Keratinocyte (primary cell): ENCODE data around the gene HCN1. TPM values are rescaled to one million over a fixed set of nuclear protein-coding genes. Genes with fewer than 3 reads are reported as not detected.

Experiments
- DNase-seq: peaks from one replicate; pipeline ENCODE4 v3.0.0-alpha.2; 2011; ENCODE audit warnings: low read depth, missing footprints, low spot score
- FAIRE-seq: peaks from 2 replicates; lab custom pipeline; 2011; peaks lifted over from hg19 to GRCh38; lab: Jason Lieb, UNC
- H2AFZ ChIP-seq: 2 replicates; pipeline ENCODE4 v1.6.0; 2012; ENCODE audit warnings: low read length, control low read depth, inconsistent platforms; ENCODE audit not compliant: control insufficient read depth
- H3K27ac ChIP-seq: 2 replicates; pipeline ENCODE4 v1.5.1; 2011; ENCODE audit warnings: low read length; ENCODE audit not compliant: control insufficient read depth, insufficient read depth
- H3K27me3 ChIP-seq: 3 replicates; pipeline ENCODE4 v1.6.0; 2011; ENCODE audit warnings: low read length; ENCODE audit not compliant: control insufficient read depth, insufficient read depth; ENCODE audit errors: extremely low read depth
- H3K36me3 ChIP-seq, 2 experiments: 2 replicates in 1 of 2; 3 replicates in 1 of 2; pipeline ENCODE4 v1.5.1; 2011; ENCODE audit warnings: low read length in 2 of 2, mild to moderate bottlenecking in 1 of 2; ENCODE audit not compliant: control insufficient read depth in 2 of 2, insufficient read depth in 2 of 2; ENCODE audit errors: extremely low read depth in 1 of 2
- H3K4me1 ChIP-seq: 3 replicates; pipeline ENCODE4 v1.5.1; 2011; ENCODE audit warnings: low read length; ENCODE audit not compliant: control insufficient read depth, insufficient read depth; ENCODE audit errors: extremely low read depth
- H3K4me2 ChIP-seq: 3 replicates; pipeline ENCODE4 v1.6.0; 2011; ENCODE audit warnings: low read depth, low read length; ENCODE audit not compliant: control insufficient read depth, insufficient read depth; ENCODE audit errors: extremely low read depth
- H3K4me3 ChIP-seq, 3 experiments: fragments of 200-600 bp in 1 of 3; sonication (generic) in 1 of 3; 2 replicates in 2 of 3; 3 replicates in 1 of 3; pipeline ENCODE4 v1.5.1; 2011 to 2016; ENCODE audit warnings: low read length in 3 of 3, mild to moderate bottlenecking in 3 of 3, control low read depth in 2 of 3, inconsistent platforms in 1 of 3, low read depth in 1 of 3, mixed read lengths in 1 of 3, mixed run types in 1 of 3, moderate library complexity in 1 of 3; ENCODE audit not compliant: control insufficient read depth in 2 of 3, insufficient read depth in 2 of 3; ENCODE audit errors: extremely low read depth in 1 of 3
- H3K79me2 ChIP-seq: 2 replicates; pipeline ENCODE4 v1.6.0; 2012; ENCODE audit warnings: low read length; ENCODE audit not compliant: control insufficient read depth, insufficient read depth
- H3K9ac ChIP-seq: 3 replicates; pipeline ENCODE4 v1.6.0; 2011; ENCODE audit warnings: low read length; ENCODE audit not compliant: control insufficient read depth, insufficient read depth; ENCODE audit errors: extremely low read depth
- H3K9me1 ChIP-seq: 3 replicates; pipeline ENCODE4 v1.6.0; 2011; ENCODE audit warnings: low read length; ENCODE audit not compliant: control insufficient read depth, insufficient read depth; ENCODE audit errors: extremely low read depth
- H3K9me3 ChIP-seq: 2 replicates; pipeline ENCODE4 v1.5.1; 2012; ENCODE audit warnings: low read depth, low read length; ENCODE audit not compliant: control insufficient read depth
- H4K20me1 ChIP-seq: 3 replicates; pipeline ENCODE4 v1.6.0; 2011; ENCODE audit warnings: low read length; ENCODE audit not compliant: control insufficient read depth, insufficient read depth; ENCODE audit errors: extremely low read depth
- CTCF ChIP-seq, 3 experiments: IDR thresholded peaks in 1 of 3; conservative IDR thresholded peaks in 1 of 3; optimal IDR thresholded peaks in 1 of 3; 2 replicates in 2 of 3; 3 replicates in 1 of 3; pipeline versions ENCODE3 to v1.5.1; 2011; ENCODE audit warnings: low read length in 3 of 3, mild to moderate bottlenecking in 3 of 3, moderate library complexity in 2 of 3, control low read depth in 1 of 3, inconsistent platforms in 1 of 3; ENCODE audit not compliant: insufficient read depth in 2 of 3; ENCODE audit errors: extremely low read depth in 1 of 3
- EZH2 ChIP-seq: IDR thresholded peaks from one replicate; pipeline ENCODE4 v1.6.1; 2012; ENCODE audit warnings: inconsistent platforms, mild to moderate bottlenecking, low read length, moderate library complexity
- dilution Hi-C: fragments of 300-500 bp; cut with MboI; formaldehyde crosslinking; loops from one replicate; pipeline ENCODE4 v1.7.0; 2020; ENCODE audit warnings: low sequenced_read_pairs; ENCODE audit not compliant: extremely low pct_ligation_motif_present
- polyA plus RNA-seq, 5 experiments: library from polyadenylated mRNA; depleted of rRNA in 3 of 5; stranded (reverse) in 3 of 5; stranded (forward) in 1 of 5; unstranded in 1 of 5; fragments of >200 nt; gene quantifications; 1 replicate in 1 of 5; 2 replicates in 3 of 5; 3 replicates in 1 of 5; pipeline versions ENCODE4 v1.2.1 to v1.2.3, GENCODE V29; 2011 to 2012; ENCODE audit warnings: missing spikeins in 2 of 5, low read depth in 1 of 5, low replicate concordance in 1 of 5

The HCN1 gene
- polyA plus RNA-seq, 1 donor (not counting 4 experiments of a cell fraction or from before 2014, with no cell fraction given) = not detected

GRCh38 chr5:45382583-45382982 is 313.6 kb downstream of the HCN1 start:
- Histone ChIP-seq H3K9ac (no peak overlapping the region), H3K4me3 (no peak overlapping the region), H4K20me1 (no peaks in the 10 kb centered on the region), H3K27ac (no peak overlapping the region), H3K79me2 (no peaks in the 10 kb centered on the region), H3K27me3 (no peaks in the 10 kb centered on the region), H3K4me1 (no peaks in the 10 kb centered on the region), H3K9me1 (no peaks in the 10 kb centered on the region), H3K9me3 (no peaks in the 10 kb centered on the region), H2AFZ (no peak overlapping the region), H3K4me2 (no peak overlapping the region), H3K36me3 (no peaks in the 10 kb centered on the region)
- no peak for DNase-seq
- no peak for FAIRE-seq
- dilution Hi-C loops = no loop called here
- no peak for TF ChIP-seq CTCF (optimal IDR thresholded peaks at IDR 0.05 in 1 of 3, IDR thresholded peaks at IDR 0.05 in 1 of 3, conservative IDR thresholded peaks at IDR 0.05 in 1 of 3; ENCODE audit: extremely low read depth in 1 of 3, insufficient read depth in 2 of 3, low read length in 3 of 3)
- no peak for TF ChIP-seq EZH2

GRCh38 chr5:45376417-45376816 is 319.8 kb downstream of the HCN1 start:
- H3K4me1 ChIP-seq = no peaks in the 10 kb centered on the region
- H3K79me2 ChIP-seq = no peaks in the 10 kb centered on the region
- no peaks in the 10 kb centered on the region for H3K27me3 ChIP-seq
- FAIRE-seq (no peak), DNase-seq (no peak)
- no peak overlapping the region for H3K4me3 ChIP-seq
- no peak overlapping the region for H3K4me2 ChIP-seq
- no peak overlapping the region for H3K9ac ChIP-seq
- no peaks in the 10 kb centered on the region for H3K36me3 ChIP-seq
- no peaks in the 10 kb centered on the region for H3K9me3 ChIP-seq
- no peak overlapping the region for H3K27ac ChIP-seq
- no peaks in the 10 kb centered on the region for H4K20me1 ChIP-seq
- dilution Hi-C loops = no loop called here
- TF ChIP-seq CTCF (optimal IDR thresholded peaks at IDR 0.05 in 1 of 3, IDR thresholded peaks at IDR 0.05 in 1 of 3, conservative IDR thresholded peaks at IDR 0.05 in 1 of 3; ENCODE audit: extremely low read depth in 1 of 3, insufficient read depth in 2 of 3, low read length in 3 of 3) (no peak), EZH2 (no peak)
- no peaks in the 10 kb centered on the region for H3K9me1 ChIP-seq
- no peak overlapping the region for H2AFZ ChIP-seq
